Loucy (cell line): ENCODE data around the gene ACTR2.

Source experiments
- H2AFZ ChIP-seq: fragments of 200-600 bp; sonication (generic); 2 replicates; pipeline ENCODE4 v1.6.0; 2016; ENCODE audit warnings: antibody characterized with exemption, mild to moderate bottlenecking, low read length, moderate library complexity
- H3F3A ChIP-seq: fragments of 200-600 bp; 2 replicates; pipeline ENCODE4 v1.6.0; 2016; ENCODE audit warnings: antibody characterized with exemption, low read depth, mild to moderate bottlenecking
- H3K27me3 ChIP-seq: fragments of 200-600 bp; sonication (generic); 2 replicates; pipeline ENCODE4 v1.6.1; 2014; ENCODE audit warnings: low read length, mild to moderate bottlenecking; ENCODE audit not compliant: insufficient read depth, poor library complexity, severe bottlenecking
- H3K36me3 ChIP-seq: fragments of 200-600 bp; sonication (generic); 2 replicates; pipeline ENCODE4 v1.6.1; 2016; ENCODE audit warnings: low read length; ENCODE audit not compliant: insufficient read depth
- H3K4me1 ChIP-seq: fragments of 200-600 bp; sonication (generic); 2 replicates; pipeline ENCODE4 v1.5.1; 2014; ENCODE audit warnings: low read length, mild to moderate bottlenecking; ENCODE audit not compliant: insufficient read depth, poor library complexity, severe bottlenecking
- H3K4me2 ChIP-seq: fragments of 200-600 bp; sonication (generic); 2 replicates; pipeline ENCODE4 v1.6.0; 2014; ENCODE audit warnings: antibody characterized with exemption, low read length, low read depth, mild to moderate bottlenecking; ENCODE audit not compliant: poor library complexity, severe bottlenecking
- H3K4me3 ChIP-seq: fragments of 200-600 bp; sonication (generic); 2 replicates; pipeline ENCODE4 v1.5.1; 2014; ENCODE audit warnings: low read length, mild to moderate bottlenecking, mixed read lengths; ENCODE audit not compliant: poor library complexity, severe bottlenecking
- H3K79me2 ChIP-seq: fragments of 200-600 bp; sonication (generic); 2 replicates; pipeline ENCODE4 v1.6.1; 2014; ENCODE audit warnings: low read length; ENCODE audit not compliant: insufficient read depth
- H3K9ac ChIP-seq: fragments of 200-600 bp; sonication (generic); 2 replicates; pipeline ENCODE4 v1.6.0; 2014; ENCODE audit warnings: mild to moderate bottlenecking, low read depth, low read length, moderate library complexity; ENCODE audit not compliant: poor library complexity, severe bottlenecking
- H3K9me2 ChIP-seq: fragments of 200-600 bp; sonication (generic); replicated peaks from 2 replicates; pipeline ENCODE4 v1.6.1; 2016; ENCODE audit warnings: low read depth, low read length, mixed read lengths
- H3K9me3 ChIP-seq: fragments of 200-600 bp; sonication (generic); 2 replicates; pipeline ENCODE4 v1.6.1; 2014; ENCODE audit warnings: mild to moderate bottlenecking, antibody characterized with exemption, low read length, low read depth; ENCODE audit not compliant: insufficient read depth
- H4K20me1 ChIP-seq: fragments of 200-600 bp; sonication (generic); 2 replicates; pipeline ENCODE4 v1.6.0; 2014; ENCODE audit warnings: antibody characterized with exemption, low read length, mild to moderate bottlenecking; ENCODE audit not compliant: insufficient read depth, poor library complexity, severe bottlenecking
- CTCF ChIP-seq: fragments of 200-600 bp; sonication (generic); conservative IDR thresholded peaks from 2 replicates; pipeline ENCODE4 v1.5.1; 2014; ENCODE audit warnings: mild to moderate bottlenecking, antibody characterized with exemption, low read length
- EZH2phosphoT487 ChIP-seq: fragments of 200-600 bp; IDR thresholded peaks from 2 replicates; pipeline ENCODE4 v1.6.1; 2018; ENCODE audit warnings: antibody characterized with exemption, mild to moderate bottlenecking, moderate library complexity, borderline replicate concordance

The ACTR2 gene

GRCh38 chr2:65292461-65293011 lies 64.9 kb downstream of the ACTR2 start:
- H3F3A ChIP-seq, result no peaks in the 10 kb centered on the region
- no peak overlapping the region for H3K9ac ChIP-seq
- H3K4me2 ChIP-seq, result no peak overlapping the region
- H3K4me3 ChIP-seq, result no peak overlapping the region
- no peak overlapping the region for H2AFZ ChIP-seq
- no peaks in the 10 kb centered on the region for H3K36me3 ChIP-seq
- no peaks in the 10 kb centered on the region for H3K9me3 ChIP-seq
- no peaks in the 10 kb centered on the region for H3K4me1 ChIP-seq
- H3K9me2 ChIP-seq, result no peaks in the 10 kb centered on the region
- H3K27me3 ChIP-seq, result no peaks in the 10 kb centered on the region
- no peaks in the 10 kb centered on the region for H4K20me1 ChIP-seq
- H3K79me2 ChIP-seq, result no peaks in the 10 kb centered on the region
- TF ChIP-seq EZH2phosphoT487 (no peak), CTCF (no peak)

- no peaks in the 10 kb centered on the region for H4K20me1 ChIP-seq
- H3K4me1 ChIP-seq, result no peaks in the 10 kb centered on the region
- no peaks in the 10 kb centered on the region for H3K36me3 ChIP-seq
- no peak overlapping the region for H3K9ac ChIP-seq
- no peak overlapping the region for H3K4me2 ChIP-seq
- TF ChIP-seq EZH2phosphoT487 (no peak), CTCF (no peak)
- H3K79me2 ChIP-seq, result no peaks in the 10 kb centered on the region
- no peak overlapping the region for H3K4me3 ChIP-seq
- no peaks in the 10 kb centered on the region for H3K27me3 ChIP-seq
- H3K9me2 ChIP-seq, result no peaks in the 10 kb centered on the region
- no peaks in the 10 kb centered on the region for H3K9me3 ChIP-seq
- no peaks in the 10 kb centered on the region for H3F3A ChIP-seq
- no peak overlapping the region for H2AFZ ChIP-seq
Observed at GRCh38 chr2:65293376-65293775, 65.7 kb downstream of the ACTR2 start.

GRCh38 chr2:65294136-65294535 lies 66.5 kb downstream of the ACTR2 start:
- no peak for TF ChIP-seq CTCF
- TF ChIP-seq EZH2phosphoT487, result no peak
- Histone ChIP-seq H3F3A (no peaks in the 10 kb centered on the region), H3K36me3 (no peaks in the 10 kb centered on the region), H3K9me3 (no peaks in the 10 kb centered on the region), H3K4me3 (no peak overlapping the region), H3K27me3 (no peaks in the 10 kb centered on the region), H4K20me1 (no peaks in the 10 kb centered on the region), H3K9ac (no peak overlapping the region), H3K9me2 (no peaks in the 10 kb centered on the region), H3K79me2 (no peaks in the 10 kb centered on the region), H3K4me2 (no peak overlapping the region), H2AFZ (no peak overlapping the region), H3K4me1 (peaks cover 1% of the 10 kb centered on the region)
